ENCODE measurements around the gene CCRL2.
A peak's percentile ranks its signal among the peaks of the same experiment; 100 is the strongest.
"Not testable (repeated sequence)": the region's sequence is repeated elsewhere in the genome, so short reads cannot be mapped to it uniquely, and the experiment has no call there.

The CCRL2 gene

GRCh38 chr3:46429671-46430070 is 22.6 kb downstream of the CCRL2 start:
- no peak for DNase-seq (ENCODE audit: low spot score)

- DNase-seq (ENCODE audit: low spot score), result not testable (repeated sequence)
Observed at GRCh38 chr3:46430879-46431278, 23.8 kb downstream of the CCRL2 start.

- DNase-seq (ENCODE audit: low spot score), result not testable (repeated sequence)
Observed at GRCh38 chr3:46431905-46432304, 24.8 kb downstream of the CCRL2 start.

GRCh38 chr3:46433118-46433517 is 26.1 kb downstream of the CCRL2 start:
- DNase-seq (ENCODE audit: low spot score), result not testable (repeated sequence)

- no peak for DNase-seq (ENCODE audit: low spot score)
Observed at GRCh38 chr3:46433841-46434240, 26.8 kb downstream of the CCRL2 start.

- no peak for DNase-seq (ENCODE audit: low spot score)
Observed at GRCh38 chr3:46435081-46435726, 28.1 kb downstream of the CCRL2 start.

- DNase-seq (ENCODE audit: low spot score), result no peak
Observed at GRCh38 chr3:46438831-46439230, 31.8 kb downstream of the CCRL2 start.

GRCh38 chr3:46440531-46441294 is 33.7 kb downstream of the CCRL2 start:
- DNase-seq (ENCODE audit: low spot score), result no peak

- DNase-seq (ENCODE audit: low spot score), result peak; percentile 13
Observed at GRCh38 chr3:46442576-46443530, 35.8 kb downstream of the CCRL2 start.

GRCh38 chr3:46447228-46447985 is 40.3 kb downstream of the CCRL2 start:
- no peak for DNase-seq (ENCODE audit: low spot score)

GRCh38 chr3:46448721-46449120 is 41.7 kb downstream of the CCRL2 start:
- DNase-seq (ENCODE audit: low spot score), result no peak

GRCh38 chr3:46449755-46450552 is 42.9 kb downstream of the CCRL2 start:
- DNase-seq (ENCODE audit: low spot score), result no peak

- no peak for DNase-seq (ENCODE audit: low spot score)
Observed at GRCh38 chr3:46453526-46454208, 46.6 kb downstream of the CCRL2 start.

- no peak for DNase-seq (ENCODE audit: low spot score)
Observed at GRCh38 chr3:46454209-46454595, 47.1 kb downstream of the CCRL2 start.

- no peak for DNase-seq (ENCODE audit: low spot score)
Observed at GRCh38 chr3:46454606-46455005, 47.5 kb downstream of the CCRL2 start.

GRCh38 chr3:46455231-46456115 is 48.4 kb downstream of the CCRL2 start:
- no peak for DNase-seq (ENCODE audit: low spot score)

- no peak for DNase-seq (ENCODE audit: low spot score)
Observed at GRCh38 chr3:46456118-46456517, 49.1 kb downstream of the CCRL2 start.
